GM12878 (cell line): ENCODE results near the gene RNF103. TPM values are rescaled to one million over a fixed set of nuclear protein-coding genes. Genes with fewer than 3 reads are reported as not detected.

ENCODE experiments used
- ATAC-seq: fragments of 200-7000 bp; cut with Tn5 transposase; 3 replicates; pipeline ENCODE4 v1.9.1; 2020; ENCODE audit warnings: mild to moderate bottlenecking, moderate library complexity
- BruUV-seq: library from RNA; stranded (reverse); fragments of 400-500 nt; replicated peaks from 2 replicates; lab custom pipeline; 2021; lab: Mats Ljungman, UMichigan
- CTCF ChIA-PET: fragments of 300-600 bp; sonication (Branson Sonifier 250); formaldehyde crosslinking; extraction: SDS; loops from one replicate; lab custom pipeline; 2021; ENCODE audit warnings: inconsistent platforms; lab: Yijun Ruan, JAX
- POLR2A ChIA-PET: fragments of 350-600 bp; formaldehyde crosslinking; extraction: SDS; loops from one replicate; lab custom pipeline; 2021; ENCODE audit warnings: inconsistent platforms; lab: Charles Lee
- RAD21 ChIA-PET: fragments of 300-600 bp; sonication (Branson Sonifier 250); formaldehyde crosslinking; loops from one replicate; lab custom pipeline; 2023; ENCODE audit warnings: antibody characterized with exemption; ENCODE audit not compliant: unreplicated experiment; lab: Charles Lee
- SMC1A ChIA-PET: fragments of 300-600 bp; sonication (Branson Sonifier 250); formaldehyde crosslinking; loops from one replicate; lab custom pipeline; 2023; ENCODE audit not compliant: unreplicated experiment, uncharacterized antibody; lab: Charles Lee
- DNase-seq: peaks from one replicate; pipeline ENCODE4 v3.0.0-alpha.2; 2011; ENCODE audit warnings: low read depth, low spot score
- FAIRE-seq: peaks from 3 replicates; lab custom pipeline; 2011; peaks lifted over from hg19 to GRCh38; lab: Jason Lieb, UNC
- H2AFZ ChIP-seq: 2 replicates; pipeline ENCODE4 v1.6.0; 2011; ENCODE audit warnings: low read depth, low read length, control low read depth; ENCODE audit not compliant: control insufficient read depth
- H3K27ac ChIP-seq: 2 replicates; pipeline ENCODE4 v1.5.1; 2011; ENCODE audit warnings: control low read depth; ENCODE audit not compliant: control insufficient read depth, insufficient read depth
- H3K27me3 ChIP-seq, 2 experiments: replicated peaks in 1 of 2; 2 replicates each; pipeline versions ENCODE4 v1.6.0 to v1.6.1; 2011; ENCODE audit warnings: low read length in 1 of 2; ENCODE audit not compliant: control insufficient read depth in 2 of 2, insufficient read depth in 2 of 2
- H3K36me3 ChIP-seq, 2 experiments: 2 replicates each; pipeline ENCODE4 v1.5.1; 2011; ENCODE audit warnings: low read length in 1 of 2; ENCODE audit not compliant: control insufficient read depth in 2 of 2, insufficient read depth in 2 of 2
- H3K4me1 ChIP-seq: 2 replicates; pipeline ENCODE4 v1.6.1; 2011; ENCODE audit warnings: mild to moderate bottlenecking, low read length, moderate library complexity, mixed read lengths; ENCODE audit not compliant: control insufficient read depth, insufficient read depth
- H3K4me2 ChIP-seq: 2 replicates; pipeline ENCODE4 v1.6.0; 2011; ENCODE audit warnings: control low read depth; ENCODE audit not compliant: control insufficient read depth, insufficient read depth
- H3K4me3 ChIP-seq: fragments of 200-600 bp; sonication (generic); 2 replicates; pipeline ENCODE4 v1.5.1; 2016
- H3K79me2 ChIP-seq: 2 replicates; pipeline ENCODE4 v1.6.0; 2011; ENCODE audit warnings: low read length; ENCODE audit not compliant: control insufficient read depth, insufficient read depth
- H3K9ac ChIP-seq: 2 replicates; pipeline ENCODE4 v1.8.0; 2011; ENCODE audit warnings: low read length, control low read depth, mixed read lengths; ENCODE audit not compliant: control insufficient read depth, insufficient read depth
- H3K9me3 ChIP-seq: replicated peaks from 3 replicates; pipeline ENCODE4 v1.5.1; 2011; ENCODE audit warnings: mild to moderate bottlenecking, low read length; ENCODE audit not compliant: control insufficient read depth, insufficient read depth
- H4K20me1 ChIP-seq: 2 replicates; pipeline ENCODE4 v1.6.0; 2011; ENCODE audit not compliant: control insufficient read depth, insufficient read depth
- DPF2 ChIP-seq: fragments of 450-650 bp; IDR thresholded peaks from 2 replicates; pipeline ENCODE4 v1.6.1; 2017; ENCODE audit warnings: mild to moderate bottlenecking
- ESRRA ChIP-seq: IDR thresholded peaks from 2 replicates; pipeline ENCODE4 v1.6.1; 2012; ENCODE audit warnings: mild to moderate bottlenecking, low read length, improper control_type of control experiment
- FOXK2 ChIP-seq: fragments of 450-650 bp; IDR thresholded peaks from 2 replicates; pipeline ENCODE4 v1.6.1; 2017; ENCODE audit warnings: mild to moderate bottlenecking, moderate library complexity
- GATAD2B ChIP-seq: fragments of 450-650 bp; conservative IDR thresholded peaks from 2 replicates; pipeline ENCODE4 v1.6.1; 2017; ENCODE audit warnings: low read depth, mild to moderate bottlenecking, moderate library complexity
- MYB ChIP-seq: fragments of 150-350 bp; IDR thresholded peaks from 2 replicates; pipeline ENCODE4 v1.6.1; 2014; ENCODE audit warnings: mild to moderate bottlenecking, low read depth, low read length, borderline replicate concordance
- NR2C1 ChIP-seq: fragments of 450-650 bp; IDR thresholded peaks from 2 replicates; pipeline ENCODE4 v1.6.1; 2017; ENCODE audit warnings: antibody characterized with exemption, mild to moderate bottlenecking, moderate library complexity
- NR2F1 ChIP-seq: fragments of 450-650 bp; conservative IDR thresholded peaks from 2 replicates; pipeline ENCODE4 v1.6.1; 2017; ENCODE audit warnings: mild to moderate bottlenecking
- NRF1 ChIP-seq: conservative IDR thresholded peaks from 2 replicates; pipeline ENCODE4 v1.6.1; 2011; ENCODE audit warnings: mild to moderate bottlenecking, low read depth, low read length, improper control_type of control experiment
- POLR2AphosphoS2 ChIP-seq: IDR thresholded peaks from 2 replicates; pipeline ENCODE4 v1.6.1; 2011; ENCODE audit warnings: low read depth, mild to moderate bottlenecking, low read length, improper control_type of control experiment, moderate library complexity
- RB1 ChIP-seq: fragments of 450-650 bp; formaldehyde crosslinking; IDR thresholded peaks from 2 replicates; pipeline ENCODE4 v1.6.1; 2017; ENCODE audit warnings: mild to moderate bottlenecking, borderline replicate concordance
- SIX5 ChIP-seq: IDR thresholded peaks from 2 replicates; pipeline ENCODE4 v1.6.1; 2011; ENCODE audit warnings: mild to moderate bottlenecking, low read depth, low read length, moderate library complexity; ENCODE audit not compliant: severe bottlenecking
- SMAD1 ChIP-seq: fragments of 450-650 bp; IDR thresholded peaks from 2 replicates; pipeline ENCODE4 v1.6.1; 2018; ENCODE audit warnings: mild to moderate bottlenecking, low read depth; ENCODE audit not compliant: partially characterized antibody
- SMARCA5 ChIP-seq: fragments of 450-650 bp; IDR thresholded peaks from 2 replicates; pipeline ENCODE4 v1.6.1; 2017; ENCODE audit warnings: mild to moderate bottlenecking
- TBL1XR1 ChIP-seq: IDR thresholded peaks from 2 replicates; pipeline ENCODE4 v1.6.1; 2012; ENCODE audit warnings: low read depth, low read length, improper control_type of control experiment
- TCF12 ChIP-seq: IDR thresholded peaks from 2 replicates; pipeline ENCODE4 v1.6.1; 2011; ENCODE audit warnings: low read depth, mild to moderate bottlenecking, low read length
- WGBS: methylation state at CpG from one replicate; pipeline ENCODE4 v1.1.6; 2016; ENCODE audit warnings: low lambda C conversion rate; ENCODE audit not compliant: insufficient replicate concordance, insufficient coverage; ENCODE audit errors: missing lambda C conversion rate; 5-methylcytosine and 5-hydroxymethylcytosine counted together
- in situ Hi-C: fragments of 300-500 bp; cut with MboI; formaldehyde crosslinking; loops from 9 replicates; pipeline ENCODE4 v1.14.3; 2018; ENCODE audit warnings: mixed read lengths
- intact Hi-C: fragments of 100-400 bp; cut with micrococcal nuclease; formaldehyde crosslinking; loops from one replicate; pipeline ENCODE4 v1.14.2; 2022; ENCODE audit not compliant: unreplicated experiment
- polyA plus RNA-seq, 11 experiments: library from polyadenylated mRNA; depleted of rRNA in 4 of 11; unstranded in 6 of 11; stranded (reverse) in 5 of 11; fragments of >200 nt; fragmentation: Nextera tagmentation in 4 of 11; fragmentation: Illumina TruSeq in 1 of 11; extraction: Ambion mirVana in 4 of 11; extraction: Trizol in 1 of 11; gene quantifications; 1 replicate in 1 of 11; 2 replicates in 10 of 11; pipeline versions ENCODE4 v1.2.1 to v1.2.3, GENCODE V29; 2011 to 2016; ENCODE audit warnings: inconsistent platforms in 2 of 11, missing spikeins in 2 of 11, low read depth in 1 of 11
- total RNA-seq, 4 experiments: library from RNA; depleted of rRNA in 3 of 4; stranded (reverse); fragments of >200 nt in 3 of 4; fragmentation: Illumina TruSeq in 1 of 4; extraction: Trizol in 1 of 4; gene quantifications; 2 replicates each; pipeline versions ENCODE4 v1.2.1 to v1.2.3, GENCODE V29; 2013 to 2021
- TF ChIP-seq, protein P1 (sequence below): fragments of 450-650 bp; IDR thresholded peaks from 2 replicates; pipeline ENCODE4 v1.6.1; 2016; ENCODE audit warnings: mild to moderate bottlenecking, moderate library complexity, borderline replicate concordance
- TF ChIP-seq, protein P2 (sequence below): fragments of 150-350 bp; IDR thresholded peaks from 2 replicates; pipeline ENCODE4 v1.6.1; 2016; ENCODE audit warnings: low read depth, low read length

The RNF103 gene
- total and polyA plus RNA-seq, 10 of the 15 experiments (the other 5 are each of a cell fraction or from before 2014, with no cell fraction given): 2.4 to 11.0 (median 8.0) TPM

DNA sequence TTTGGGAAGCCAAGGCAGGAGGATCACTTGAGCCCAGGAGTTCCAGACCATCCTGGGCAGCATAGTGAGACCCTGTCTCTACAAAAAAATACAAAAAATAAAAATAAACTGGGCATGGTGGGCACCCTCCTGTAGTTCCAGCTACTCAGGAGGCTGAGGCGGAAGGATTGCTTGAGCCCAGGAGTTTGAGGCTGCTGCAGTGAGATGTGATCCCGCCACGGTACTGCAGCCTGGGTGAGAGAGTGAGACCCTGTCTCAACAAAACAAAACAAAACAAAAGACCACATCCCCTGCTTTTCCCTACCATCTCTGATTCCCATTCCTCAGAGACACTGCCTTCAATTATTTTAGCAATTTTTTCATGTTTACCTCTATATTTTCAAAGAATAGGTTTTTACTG is 3.9 kb upstream of the RNF103 start:
- WGBS: 94% methylated on average over 3 of the region's 3 CpGs
- CTCF ChIA-PET: interaction anchor here (1.3 kb wide), 1 partner anchor 9 kb away, joined by 3 read pairs; no protein-coding TSS in a partner anchor
- no peaks in the 10 kb centered on the region for H3K27me3 ChIP-seq
- intact Hi-C loops: no loop called here
- no peak for TF ChIP-seq TBL1XR1
- no peak for TF ChIP-seq POLR2AphosphoS2
- TF ChIP-seq, protein P1, sequence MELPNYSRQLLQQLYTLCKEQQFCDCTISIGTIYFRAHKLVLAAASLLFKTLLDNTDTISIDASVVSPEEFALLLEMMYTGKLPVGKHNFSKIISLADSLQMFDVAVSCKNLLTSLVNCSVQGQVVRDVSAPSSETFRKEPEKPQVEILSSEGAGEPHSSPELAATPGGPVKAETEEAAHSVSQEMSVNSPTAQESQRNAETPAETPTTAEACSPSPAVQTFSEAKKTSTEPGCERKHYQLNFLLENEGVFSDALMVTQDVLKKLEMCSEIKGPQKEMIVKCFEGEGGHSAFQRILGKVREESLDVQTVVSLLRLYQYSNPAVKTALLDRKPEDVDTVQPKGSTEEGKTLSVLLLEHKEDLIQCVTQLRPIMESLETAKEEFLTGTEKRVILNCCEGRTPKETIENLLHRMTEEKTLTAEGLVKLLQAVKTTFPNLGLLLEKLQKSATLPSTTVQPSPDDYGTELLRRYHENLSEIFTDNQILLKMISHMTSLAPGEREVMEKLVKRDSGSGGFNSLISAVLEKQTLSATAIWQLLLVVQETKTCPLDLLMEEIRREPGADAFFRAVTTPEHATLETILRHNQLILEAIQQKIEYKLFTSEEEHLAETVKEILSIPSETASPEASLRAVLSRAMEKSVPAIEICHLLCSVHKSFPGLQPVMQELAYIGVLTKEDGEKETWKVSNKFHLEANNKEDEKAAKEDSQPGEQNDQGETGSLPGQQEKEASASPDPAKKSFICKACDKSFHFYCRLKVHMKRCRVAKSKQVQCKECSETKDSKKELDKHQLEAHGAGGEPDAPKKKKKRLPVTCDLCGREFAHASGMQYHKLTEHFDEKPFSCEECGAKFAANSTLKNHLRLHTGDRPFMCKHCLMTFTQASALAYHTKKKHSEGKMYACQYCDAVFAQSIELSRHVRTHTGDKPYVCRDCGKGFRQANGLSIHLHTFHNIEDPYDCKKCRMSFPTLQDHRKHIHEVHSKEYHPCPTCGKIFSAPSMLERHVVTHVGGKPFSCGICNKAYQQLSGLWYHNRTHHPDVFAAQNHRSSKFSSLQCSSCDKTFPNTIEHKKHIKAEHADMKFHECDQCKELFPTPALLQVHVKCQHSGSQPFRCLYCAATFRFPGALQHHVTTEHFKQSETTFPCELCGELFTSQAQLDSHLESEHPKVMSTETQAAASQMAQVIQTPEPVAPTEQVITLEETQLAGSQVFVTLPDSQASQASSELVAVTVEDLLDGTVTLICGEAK: no peak
- TF ChIP-seq DPF2: no peak
- TF ChIP-seq NRF1: no peak
- TF ChIP-seq SMARCA5: no peak
- TF ChIP-seq FOXK2: no peak
- TF ChIP-seq, protein P2, sequence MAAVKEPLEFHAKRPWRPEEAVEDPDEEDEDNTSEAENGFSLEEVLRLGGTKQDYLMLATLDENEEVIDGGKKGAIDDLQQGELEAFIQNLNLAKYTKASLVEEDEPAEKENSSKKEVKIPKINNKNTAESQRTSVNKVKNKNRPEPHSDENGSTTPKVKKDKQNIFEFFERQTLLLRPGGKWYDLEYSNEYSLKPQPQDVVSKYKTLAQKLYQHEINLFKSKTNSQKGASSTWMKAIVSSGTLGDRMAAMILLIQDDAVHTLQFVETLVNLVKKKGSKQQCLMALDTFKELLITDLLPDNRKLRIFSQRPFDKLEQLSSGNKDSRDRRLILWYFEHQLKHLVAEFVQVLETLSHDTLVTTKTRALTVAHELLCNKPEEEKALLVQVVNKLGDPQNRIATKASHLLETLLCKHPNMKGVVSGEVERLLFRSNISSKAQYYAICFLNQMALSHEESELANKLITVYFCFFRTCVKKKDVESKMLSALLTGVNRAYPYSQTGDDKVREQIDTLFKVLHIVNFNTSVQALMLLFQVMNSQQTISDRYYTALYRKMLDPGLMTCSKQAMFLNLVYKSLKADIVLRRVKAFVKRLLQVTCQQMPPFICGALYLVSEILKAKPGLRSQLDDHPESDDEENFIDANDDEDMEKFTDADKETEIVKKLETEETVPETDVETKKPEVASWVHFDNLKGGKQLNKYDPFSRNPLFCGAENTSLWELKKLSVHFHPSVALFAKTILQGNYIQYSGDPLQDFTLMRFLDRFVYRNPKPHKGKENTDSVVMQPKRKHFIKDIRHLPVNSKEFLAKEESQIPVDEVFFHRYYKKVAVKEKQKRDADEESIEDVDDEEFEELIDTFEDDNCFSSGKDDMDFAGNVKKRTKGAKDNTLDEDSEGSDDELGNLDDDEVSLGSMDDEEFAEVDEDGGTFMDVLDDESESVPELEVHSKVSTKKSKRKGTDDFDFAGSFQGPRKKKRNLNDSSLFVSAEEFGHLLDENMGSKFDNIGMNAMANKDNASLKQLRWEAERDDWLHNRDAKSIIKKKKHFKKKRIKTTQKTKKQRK: no peak
- TF ChIP-seq SIX5: no peak
- no peak for TF ChIP-seq NR2F1
- no peak for TF ChIP-seq NR2C1
- TF ChIP-seq SMAD1: no peak
- no peak for TF ChIP-seq GATAD2B
- TF ChIP-seq MYB: no peak
- no peak for TF ChIP-seq TCF12
- no peak for TF ChIP-seq ESRRA
- no peak for TF ChIP-seq RB1
- TF ChIP-seq, all 136 proteins: peak for 0
- Histone ChIP-seq H3K4me2 (no peak overlapping the region), H3K9me3 (no peaks in the 10 kb centered on the region), H3K27ac (no peak overlapping the region), H3K79me2 (peaks cover 5% of the 10 kb centered on the region), H4K20me1 (no peaks in the 10 kb centered on the region), H3K9ac (no peak overlapping the region), H3K36me3 (no peaks in the 10 kb centered on the region), H3K4me1 (no peaks in the 10 kb centered on the region; the same call in 1 of the 2 replicates), H3K4me3 (no peak overlapping the region), H2AFZ (no peak overlapping the region)
- ATAC-seq: no peak
- ChIA-PET POLR2A (no interaction called here), RAD21 (no interaction called here), SMC1A (no interaction called here)
- in situ Hi-C loops: no loop called here
- BruUV-seq: no TSS peak
- DNase-seq: no peak
- FAIRE-seq: no peak
